ENCODE measurements around the gene PTPRA.

DNA sequence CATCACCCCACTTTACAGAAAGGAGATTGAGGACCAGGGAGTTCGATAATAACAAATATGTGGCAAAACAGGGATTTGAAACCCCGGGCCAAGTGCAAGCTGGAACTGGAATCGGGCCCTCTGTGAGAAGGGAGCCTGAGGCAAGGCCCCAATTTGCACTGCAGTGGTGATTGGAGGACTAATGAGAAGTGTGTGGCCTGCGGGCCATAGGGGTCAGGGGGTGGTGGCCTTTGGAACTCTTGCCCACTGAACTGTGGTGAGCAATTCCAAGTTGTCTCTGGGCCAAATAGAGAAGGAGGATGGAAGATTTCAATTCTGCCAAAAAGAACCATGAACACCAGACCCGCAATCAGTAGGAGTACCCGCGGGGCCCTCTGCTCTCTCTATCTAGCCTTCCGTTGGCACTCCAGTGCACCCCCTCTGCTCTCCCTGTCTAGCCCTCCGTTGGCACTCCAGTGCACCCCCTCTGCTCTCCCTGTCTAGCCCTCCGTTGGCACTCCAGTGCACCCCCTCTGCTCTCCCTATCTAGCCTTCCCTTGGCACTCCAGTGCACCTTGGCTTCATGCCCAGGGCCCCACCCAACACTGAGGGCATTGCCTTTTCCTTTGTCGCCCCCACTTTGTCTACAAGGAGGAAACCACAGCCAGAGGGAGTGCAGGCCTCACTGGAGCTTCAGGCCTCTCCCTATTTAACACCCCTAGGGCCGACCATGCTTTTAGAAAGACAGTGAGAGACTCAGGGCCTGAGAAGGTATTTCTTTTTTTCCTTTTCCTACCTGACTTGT, 6.0 kb upstream of the PTPRA start:
- TF ChIP-seq, protein P1, sequence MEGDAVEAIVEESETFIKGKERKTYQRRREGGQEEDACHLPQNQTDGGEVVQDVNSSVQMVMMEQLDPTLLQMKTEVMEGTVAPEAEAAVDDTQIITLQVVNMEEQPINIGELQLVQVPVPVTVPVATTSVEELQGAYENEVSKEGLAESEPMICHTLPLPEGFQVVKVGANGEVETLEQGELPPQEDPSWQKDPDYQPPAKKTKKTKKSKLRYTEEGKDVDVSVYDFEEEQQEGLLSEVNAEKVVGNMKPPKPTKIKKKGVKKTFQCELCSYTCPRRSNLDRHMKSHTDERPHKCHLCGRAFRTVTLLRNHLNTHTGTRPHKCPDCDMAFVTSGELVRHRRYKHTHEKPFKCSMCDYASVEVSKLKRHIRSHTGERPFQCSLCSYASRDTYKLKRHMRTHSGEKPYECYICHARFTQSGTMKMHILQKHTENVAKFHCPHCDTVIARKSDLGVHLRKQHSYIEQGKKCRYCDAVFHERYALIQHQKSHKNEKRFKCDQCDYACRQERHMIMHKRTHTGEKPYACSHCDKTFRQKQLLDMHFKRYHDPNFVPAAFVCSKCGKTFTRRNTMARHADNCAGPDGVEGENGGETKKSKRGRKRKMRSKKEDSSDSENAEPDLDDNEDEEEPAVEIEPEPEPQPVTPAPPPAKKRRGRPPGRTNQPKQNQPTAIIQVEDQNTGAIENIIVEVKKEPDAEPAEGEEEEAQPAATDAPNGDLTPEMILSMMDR (IDR thresholded peaks at IDR 0.05) = no peak
- no peak for TF ChIP-seq POLR2A (IDR thresholded peaks at IDR 0.05)

All from heart left ventricle (tissue), 13 donors.